SK-N-SH treated with all-trans-retinoic acid at 6 μM for 48 hours (cell line): ENCODE results near the gene MTX2.

ENCODE experiments used
- ATAC-seq: fragments of 200-7000 bp; cut with Tn5 transposase; 3 replicates; pipeline ENCODE4 v1.9.1; 2020; ENCODE audit warnings: mild to moderate bottlenecking, moderate library complexity
- ARNTL ChIP-seq: fragments of 450-650 bp; formaldehyde crosslinking; IDR thresholded peaks from 2 replicates; pipeline ENCODE4 v1.5.0; 2020; ENCODE audit warnings: low read depth, mild to moderate bottlenecking, moderate library complexity, borderline replicate concordance
- BACH2 ChIP-seq: fragments of 250-450 bp; sonication (Bioruptor Pico); IDR thresholded peaks from 2 replicates; pipeline ENCODE4 v1.9.0; 2021; ENCODE audit warnings: mild to moderate bottlenecking, borderline replicate concordance
- CSDC2 ChIP-seq: fragments of 250-450 bp; sonication (Bioruptor Pico); IDR thresholded peaks from 2 replicates; pipeline ENCODE4 v1.5.0; 2020; ENCODE audit warnings: mild to moderate bottlenecking, moderate library complexity
- ESRRG ChIP-seq: fragments of 250-450 bp; sonication (Bioruptor Pico); IDR thresholded peaks from 2 replicates; pipeline ENCODE4 v1.6.1; 2021; ENCODE audit warnings: mild to moderate bottlenecking
- GLIS3 ChIP-seq: fragments of 250-450 bp; sonication (Bioruptor Pico); IDR thresholded peaks from 2 replicates; pipeline ENCODE4 v1.5.0; 2020; ENCODE audit warnings: mild to moderate bottlenecking, moderate library complexity
- ISL1 ChIP-seq: fragments of 250-450 bp; sonication (Bioruptor Pico); IDR thresholded peaks from 2 replicates; pipeline ENCODE4 v2.1.2; 2022; ENCODE audit warnings: mild to moderate bottlenecking, moderate library complexity
- OSR1 ChIP-seq: fragments of 250-450 bp; sonication (Bioruptor Pico); IDR thresholded peaks from 2 replicates; pipeline ENCODE4 v1.8.0; 2022; ENCODE audit warnings: moderate library complexity, mild to moderate bottlenecking, inconsistent platforms
- PATZ1 ChIP-seq: fragments of 250-450 bp; sonication (Bioruptor Pico); IDR thresholded peaks from 2 replicates; pipeline ENCODE4 v1.8.0; 2020; ENCODE audit warnings: mild to moderate bottlenecking, moderate library complexity, borderline replicate concordance
- PPARA ChIP-seq: fragments of 250-450 bp; sonication (Bioruptor Pico); IDR thresholded peaks from 2 replicates; pipeline ENCODE4 v1.5.0; 2020; ENCODE audit warnings: mild to moderate bottlenecking, borderline replicate concordance
- RARB ChIP-seq: fragments of 250-450 bp; sonication (Bioruptor Pico); IDR thresholded peaks from 2 replicates; pipeline ENCODE4 v1.8.0; 2021; ENCODE audit warnings: mild to moderate bottlenecking, moderate library complexity
- SNAI2 ChIP-seq: fragments of 250-450 bp; sonication (Bioruptor Pico); IDR thresholded peaks from 2 replicates; pipeline ENCODE4 v1.5.0; 2020; ENCODE audit warnings: mild to moderate bottlenecking, moderate library complexity
- TCF4 ChIP-seq: fragments of 250-450 bp; sonication (Bioruptor Pico); IDR thresholded peaks from 2 replicates; pipeline ENCODE4 v1.8.0; 2021; ENCODE audit warnings: mild to moderate bottlenecking, moderate library complexity, borderline replicate concordance
- TOX ChIP-seq: fragments of 250-450 bp; sonication (Bioruptor Pico); IDR thresholded peaks from 2 replicates; pipeline ENCODE4 v1.8.0; 2021; ENCODE audit warnings: mild to moderate bottlenecking, moderate library complexity, borderline replicate concordance
- ZC3H10 ChIP-seq: fragments of 250-450 bp; sonication (Bioruptor Pico); IDR thresholded peaks from 2 replicates; pipeline ENCODE4 v1.5.1; 2021; ENCODE audit warnings: mild to moderate bottlenecking, moderate library complexity
- ZFP3 ChIP-seq: fragments of 250-450 bp; sonication (Bioruptor Pico); IDR thresholded peaks from 2 replicates; pipeline ENCODE4 v1.5.0; 2020; ENCODE audit warnings: mild to moderate bottlenecking, moderate library complexity
- ZFP30 ChIP-seq: fragments of 450-650 bp; formaldehyde crosslinking; IDR thresholded peaks from 2 replicates; pipeline ENCODE4 v1.5.0; 2022; ENCODE audit warnings: mild to moderate bottlenecking, moderate library complexity
- ZNF565 ChIP-seq: fragments of 450-650 bp; formaldehyde crosslinking; conservative IDR thresholded peaks from 2 replicates; pipeline ENCODE4 v1.5.0; 2020; ENCODE audit warnings: low read depth, mild to moderate bottlenecking, moderate library complexity
- ZNF8 ChIP-seq: fragments of 450-650 bp; formaldehyde crosslinking; IDR thresholded peaks from 2 replicates; pipeline ENCODE4 v1.5.0; 2020; ENCODE audit warnings: mild to moderate bottlenecking, moderate library complexity
- TF ChIP-seq, protein P1 (sequence below): fragments of 250-450 bp; sonication (Bioruptor Pico); IDR thresholded peaks from 2 replicates; pipeline ENCODE4 v1.5.1; 2021; ENCODE audit warnings: mild to moderate bottlenecking, moderate library complexity
- TF ChIP-seq, protein P2 (sequence below): fragments of 250-450 bp; sonication (Bioruptor Pico); IDR thresholded peaks from 2 replicates; pipeline ENCODE4 v1.5.0; 2020; ENCODE audit warnings: mild to moderate bottlenecking, moderate library complexity
- TF ChIP-seq, protein P3 (sequence below): fragments of 250-450 bp; sonication (Bioruptor Pico); IDR thresholded peaks from 2 replicates; pipeline ENCODE4 v1.8.0; 2021; ENCODE audit warnings: low read depth, mild to moderate bottlenecking, moderate library complexity, borderline replicate concordance
- TF ChIP-seq, protein P4 (sequence below): fragments of 250-450 bp; sonication (Bioruptor Pico); IDR thresholded peaks from 2 replicates; pipeline ENCODE4 v1.5.1; 2020; ENCODE audit warnings: low read depth, mild to moderate bottlenecking, moderate library complexity

The MTX2 gene

DNA sequence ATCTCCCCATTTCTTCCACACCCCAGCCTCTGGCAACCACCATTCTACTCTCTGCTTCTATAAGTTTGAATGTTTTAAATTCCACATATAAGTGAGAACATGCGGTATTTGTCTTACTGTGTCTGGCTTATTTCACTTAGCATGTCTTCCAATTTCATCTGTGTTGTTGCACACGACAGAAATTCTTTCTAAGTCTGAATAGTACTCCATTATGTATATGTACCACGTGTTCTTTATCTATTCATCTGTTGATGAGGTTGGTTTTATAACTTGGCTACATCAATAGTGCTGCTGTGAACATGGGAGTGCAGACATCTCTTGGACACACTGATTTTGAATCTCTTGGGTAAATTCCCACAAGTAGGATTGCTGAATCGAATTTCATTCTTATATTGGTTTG lies 31.8 kb upstream of the MTX2 start:
- no peak for TF ChIP-seq PPARA (CRISPR knock-in tag)
- no peak for TF ChIP-seq OSR1 (CRISPR knock-in tag)
- no peak for TF ChIP-seq SNAI2 (CRISPR knock-in tag)
- no peak for TF ChIP-seq ZNF8 (CRISPR knock-in tag)
- TF ChIP-seq, protein P1, sequence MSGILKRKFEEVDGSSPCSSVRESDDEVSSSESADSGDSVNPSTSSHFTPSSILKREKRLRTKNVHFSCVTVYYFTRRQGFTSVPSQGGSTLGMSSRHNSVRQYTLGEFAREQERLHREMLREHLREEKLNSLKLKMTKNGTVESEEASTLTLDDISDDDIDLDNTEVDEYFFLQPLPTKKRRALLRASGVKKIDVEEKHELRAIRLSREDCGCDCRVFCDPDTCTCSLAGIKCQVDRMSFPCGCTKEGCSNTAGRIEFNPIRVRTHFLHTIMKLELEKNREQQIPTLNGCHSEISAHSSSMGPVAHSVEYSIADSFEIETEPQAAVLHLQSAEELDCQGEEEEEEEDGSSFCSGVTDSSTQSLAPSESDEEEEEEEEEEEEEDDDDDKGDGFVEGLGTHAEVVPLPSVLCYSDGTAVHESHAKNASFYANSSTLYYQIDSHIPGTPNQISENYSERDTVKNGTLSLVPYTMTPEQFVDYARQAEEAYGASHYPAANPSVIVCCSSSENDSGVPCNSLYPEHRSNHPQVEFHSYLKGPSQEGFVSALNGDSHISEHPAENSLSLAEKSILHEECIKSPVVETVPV (CRISPR knock-in tag): no peak
- no peak for TF ChIP-seq ZC3H10 (CRISPR knock-in tag)
- TF ChIP-seq CSDC2 (CRISPR knock-in tag): no peak
- TF ChIP-seq BACH2 (CRISPR knock-in tag): no peak
- TF ChIP-seq ESRRG (CRISPR knock-in tag): no peak
- no peak for TF ChIP-seq ISL1
- TF ChIP-seq PATZ1 (CRISPR knock-in tag): no peak
- no peak for TF ChIP-seq ZFP3
- no peak for TF ChIP-seq ZFP30 (CRISPR knock-in tag)
- TF ChIP-seq TCF4 (CRISPR knock-in tag): no peak
- TF ChIP-seq, protein P2, sequence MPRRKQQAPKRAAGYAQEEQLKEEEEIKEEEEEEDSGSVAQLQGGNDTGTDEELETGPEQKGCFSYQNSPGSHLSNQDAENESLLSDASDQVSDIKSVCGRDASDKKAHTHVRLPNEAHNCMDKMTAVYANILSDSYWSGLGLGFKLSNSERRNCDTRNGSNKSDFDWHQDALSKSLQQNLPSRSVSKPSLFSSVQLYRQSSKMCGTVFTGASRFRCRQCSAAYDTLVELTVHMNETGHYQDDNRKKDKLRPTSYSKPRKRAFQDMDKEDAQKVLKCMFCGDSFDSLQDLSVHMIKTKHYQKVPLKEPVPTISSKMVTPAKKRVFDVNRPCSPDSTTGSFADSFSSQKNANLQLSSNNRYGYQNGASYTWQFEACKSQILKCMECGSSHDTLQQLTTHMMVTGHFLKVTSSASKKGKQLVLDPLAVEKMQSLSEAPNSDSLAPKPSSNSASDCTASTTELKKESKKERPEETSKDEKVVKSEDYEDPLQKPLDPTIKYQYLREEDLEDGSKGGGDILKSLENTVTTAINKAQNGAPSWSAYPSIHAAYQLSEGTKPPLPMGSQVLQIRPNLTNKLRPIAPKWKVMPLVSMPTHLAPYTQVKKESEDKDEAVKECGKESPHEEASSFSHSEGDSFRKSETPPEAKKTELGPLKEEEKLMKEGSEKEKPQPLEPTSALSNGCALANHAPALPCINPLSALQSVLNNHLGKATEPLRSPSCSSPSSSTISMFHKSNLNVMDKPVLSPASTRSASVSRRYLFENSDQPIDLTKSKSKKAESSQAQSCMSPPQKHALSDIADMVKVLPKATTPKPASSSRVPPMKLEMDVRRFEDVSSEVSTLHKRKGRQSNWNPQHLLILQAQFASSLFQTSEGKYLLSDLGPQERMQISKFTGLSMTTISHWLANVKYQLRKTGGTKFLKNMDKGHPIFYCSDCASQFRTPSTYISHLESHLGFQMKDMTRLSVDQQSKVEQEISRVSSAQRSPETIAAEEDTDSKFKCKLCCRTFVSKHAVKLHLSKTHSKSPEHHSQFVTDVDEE (CRISPR knock-in tag): no peak
- no peak for TF ChIP-seq TOX (CRISPR knock-in tag)
- no peak for TF ChIP-seq RARB (CRISPR knock-in tag)
- TF ChIP-seq, protein P3, sequence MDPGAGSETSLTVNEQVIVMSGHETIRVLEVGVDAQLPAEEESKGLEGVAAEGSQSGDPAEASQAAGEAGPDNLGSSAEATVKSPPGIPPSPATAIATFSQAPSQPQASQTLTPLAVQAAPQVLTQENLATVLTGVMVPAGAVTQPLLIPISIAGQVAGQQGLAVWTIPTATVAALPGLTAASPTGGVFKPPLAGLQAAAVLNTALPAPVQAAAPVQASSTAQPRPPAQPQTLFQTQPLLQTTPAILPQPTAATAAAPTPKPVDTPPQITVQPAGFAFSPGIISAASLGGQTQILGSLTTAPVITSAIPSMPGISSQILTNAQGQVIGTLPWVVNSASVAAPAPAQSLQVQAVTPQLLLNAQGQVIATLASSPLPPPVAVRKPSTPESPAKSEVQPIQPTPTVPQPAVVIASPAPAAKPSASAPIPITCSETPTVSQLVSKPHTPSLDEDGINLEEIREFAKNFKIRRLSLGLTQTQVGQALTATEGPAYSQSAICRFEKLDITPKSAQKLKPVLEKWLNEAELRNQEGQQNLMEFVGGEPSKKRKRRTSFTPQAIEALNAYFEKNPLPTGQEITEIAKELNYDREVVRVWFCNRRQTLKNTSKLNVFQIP (CRISPR knock-in tag): no peak
- no peak for TF ChIP-seq ARNTL (CRISPR knock-in tag)
- ATAC-seq: no peak

DNA sequence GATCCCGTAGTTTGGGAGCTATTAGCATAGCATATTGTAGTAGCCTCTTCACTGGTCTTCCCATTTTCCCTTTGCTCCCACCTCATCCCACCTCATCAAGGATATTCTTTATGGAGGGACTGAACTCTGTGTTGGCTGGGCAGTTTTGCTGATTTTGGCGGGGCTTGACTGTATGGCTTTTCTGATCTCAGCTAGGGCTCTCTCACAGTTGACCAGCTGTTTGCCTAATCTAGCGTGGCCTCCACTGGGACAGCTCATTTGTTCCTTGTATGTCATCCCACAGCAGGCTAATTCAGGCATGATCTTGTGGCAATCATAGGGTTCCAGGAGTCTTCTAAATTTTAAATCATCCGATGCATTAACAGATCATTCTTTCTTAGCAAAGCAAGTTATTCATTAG lies 30.2 kb upstream of the MTX2 start:
- no peak for ATAC-seq
- TF ChIP-seq TOX (CRISPR knock-in tag): no peak
- TF ChIP-seq, protein P4, sequence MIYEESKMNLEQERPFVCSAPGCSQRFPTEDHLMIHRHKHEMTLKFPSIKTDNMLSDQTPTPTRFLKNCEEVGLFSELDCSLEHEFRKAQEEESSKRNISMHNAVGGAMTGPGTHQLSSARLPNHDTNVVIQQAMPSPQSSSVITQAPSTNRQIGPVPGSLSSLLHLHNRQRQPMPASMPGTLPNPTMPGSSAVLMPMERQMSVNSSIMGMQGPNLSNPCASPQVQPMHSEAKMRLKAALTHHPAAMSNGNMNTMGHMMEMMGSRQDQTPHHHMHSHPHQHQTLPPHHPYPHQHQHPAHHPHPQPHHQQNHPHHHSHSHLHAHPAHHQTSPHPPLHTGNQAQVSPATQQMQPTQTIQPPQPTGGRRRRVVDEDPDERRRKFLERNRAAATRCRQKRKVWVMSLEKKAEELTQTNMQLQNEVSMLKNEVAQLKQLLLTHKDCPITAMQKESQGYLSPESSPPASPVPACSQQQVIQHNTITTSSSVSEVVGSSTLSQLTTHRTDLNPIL (CRISPR knock-in tag): no peak
- no peak for TF ChIP-seq ZNF8 (CRISPR knock-in tag)
- no peak for TF ChIP-seq OSR1 (CRISPR knock-in tag)
- no peak for TF ChIP-seq PATZ1 (CRISPR knock-in tag)
- TF ChIP-seq ZFP30 (CRISPR knock-in tag): no peak
- no peak for TF ChIP-seq SNAI2 (CRISPR knock-in tag)
- TF ChIP-seq BACH2 (CRISPR knock-in tag): no peak
- TF ChIP-seq ESRRG (CRISPR knock-in tag): no peak
- TF ChIP-seq ARNTL (CRISPR knock-in tag): no peak
- TF ChIP-seq ZNF565: no peak
- TF ChIP-seq CSDC2 (CRISPR knock-in tag): no peak
- no peak for TF ChIP-seq TCF4 (CRISPR knock-in tag)
- TF ChIP-seq, protein P1 (CRISPR knock-in tag): no peak
- no peak for TF ChIP-seq ZC3H10 (CRISPR knock-in tag)
- TF ChIP-seq GLIS3: no peak
